Panc1 (cell line): ENCODE measurements around the gene COL4A2. TPM values are rescaled to one million over a fixed set of nuclear protein-coding genes. Genes with fewer than 3 reads are reported as not detected.

Source experiments
- ATAC-seq: fragments of 200-7000 bp; cut with Tn5 transposase; 2 replicates; pipeline ENCODE4 v1.9.1; 2020; ENCODE audit warnings: mild to moderate bottlenecking, moderate library complexity
- BruUV-seq: library from RNA; stranded (reverse); fragments of 400-500 nt; replicated peaks from 2 replicates; lab custom pipeline; 2021; lab: Mats Ljungman, UMichigan
- CTCF ChIA-PET: fragments of 300-600 bp; sonication (Branson Sonifier 250); formaldehyde crosslinking; loops from one replicate; lab custom pipeline; 2022; ENCODE audit warnings: antibody characterized with exemption; lab: Charles Lee
- POLR2A ChIA-PET: fragments of 300-600 bp; sonication (Branson Sonifier 250); formaldehyde crosslinking; loops from one replicate; lab custom pipeline; 2022; ENCODE audit warnings: antibody characterized with exemption; lab: Charles Lee
- DNase-seq: peaks from one replicate; pipeline ENCODE4 v3.0.0-alpha.2; 2010; ENCODE audit warnings: low read depth, low spot score
- H3K27ac ChIP-seq: 2 replicates; pipeline ENCODE4 v1.5.1; 2011; ENCODE audit warnings: mild to moderate bottlenecking, low read length, inconsistent platforms
- H3K27me3 ChIP-seq: fragments of 200-500 bp; sonication (Bioruptor generic); 2 replicates; pipeline ENCODE4 v1.6.0; 2014; ENCODE audit warnings: low read length, inconsistent platforms; ENCODE audit not compliant: control insufficient read depth, insufficient read depth
- H3K36me3 ChIP-seq: fragments of 200-500 bp; sonication (Bioruptor generic); 2 replicates; pipeline ENCODE4 v1.5.1; 2014; ENCODE audit warnings: inconsistent platforms, mild to moderate bottlenecking, low read length, moderate library complexity; ENCODE audit not compliant: control insufficient read depth, insufficient read depth
- H3K4me1 ChIP-seq: 2 replicates; pipeline ENCODE4 v1.5.1; 2011; ENCODE audit warnings: inconsistent platforms, mild to moderate bottlenecking, low read length, moderate library complexity; ENCODE audit not compliant: control insufficient read depth, insufficient read depth
- H3K4me3 ChIP-seq, 2 experiments: 2 replicates each; pipeline ENCODE4 v1.5.1; 2011 to 2012; ENCODE audit warnings: low read depth in 2 of 2, low read length in 2 of 2, mild to moderate bottlenecking in 2 of 2, inconsistent platforms in 1 of 2, moderate library complexity in 1 of 2
- H3K9me3 ChIP-seq: fragments of 200-500 bp; sonication (Bioruptor generic); 2 replicates; pipeline ENCODE4 v1.5.1; 2014; ENCODE audit warnings: low read depth, mild to moderate bottlenecking, inconsistent platforms, low read length, moderate library complexity; ENCODE audit not compliant: control insufficient read depth, insufficient read depth
- POLR2AphosphoS5 ChIP-seq: IDR thresholded peaks from 2 replicates; pipeline ENCODE4 v1.6.1; 2012; ENCODE audit warnings: mild to moderate bottlenecking, low read depth, low read length, moderate library complexity
- SIN3A ChIP-seq: IDR thresholded peaks from 2 replicates; pipeline ENCODE4 v1.6.1; 2012; ENCODE audit warnings: low read depth, mild to moderate bottlenecking, low read length, moderate library complexity, borderline replicate concordance; ENCODE audit not compliant: insufficient read depth
- TCF7L2 ChIP-seq: IDR thresholded peaks from 2 replicates; pipeline ENCODE4 v1.6.1; 2011; ENCODE audit warnings: mild to moderate bottlenecking, low read depth, low read length, inconsistent platforms
- in situ Hi-C: cut with HindIII; loops from 2 replicates; pipeline ENCODE4 v1.10.0; 2016; ENCODE audit warnings: low sequenced_read_pairs, low pct_unique_long_range_greater_than_20kb
- intact Hi-C: fragments of 100-400 bp; cut with micrococcal nuclease; formaldehyde crosslinking; loops from one replicate; pipeline ENCODE4 v1.10.0; 2022; ENCODE audit not compliant: unreplicated experiment
- total RNA-seq: library from RNA; stranded (reverse); gene quantifications from one replicate; pipeline ENCODE4 v1.2.1, GENCODE V29; 2021; ENCODE audit not compliant: unreplicated experiment
- TF ChIP-seq, protein P1 (sequence below), 2 experiments: IDR thresholded peaks; 2 replicates each; pipeline ENCODE4 v1.6.1; 2011 to 2012; ENCODE audit warnings: low read depth in 2 of 2, control low read depth in 1 of 2, low read length in 1 of 2, mild to moderate bottlenecking in 1 of 2, moderate library complexity in 1 of 2; ENCODE audit not compliant: insufficient read depth in 1 of 2
- TF ChIP-seq, protein P2 (sequence below): fragments of 450-650 bp; IDR thresholded peaks from 2 replicates; pipeline ENCODE4 v1.5.1; 2017; ENCODE audit warnings: mild to moderate bottlenecking

The COL4A2 gene
- total RNA-seq, 1 experiment from 2014 or later, result 3.0 TPM

DNA sequence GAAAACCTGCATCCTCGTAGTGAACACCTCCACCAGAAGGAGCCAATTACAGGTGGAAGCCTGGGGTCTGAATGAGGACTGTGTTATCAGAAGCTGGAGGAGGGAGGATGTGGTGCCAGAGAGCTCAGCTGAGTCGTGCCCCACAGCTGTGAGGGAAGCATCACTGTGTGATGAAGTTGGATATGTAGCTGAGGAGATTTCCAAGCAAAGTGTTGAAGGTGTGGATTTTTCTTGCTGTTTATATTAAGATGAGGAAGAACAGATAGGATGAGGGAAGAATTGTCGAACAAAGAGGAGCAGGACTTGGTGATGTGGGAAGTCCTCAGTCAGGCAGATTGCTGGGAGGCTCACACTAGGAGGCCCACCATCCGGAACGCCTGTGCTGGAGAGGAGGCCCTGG, 250.0 kb downstream of the COL4A2 start:
- in situ Hi-C loops, result no loop called here
- Histone ChIP-seq H3K9me3 (no peaks in the 10 kb centered on the region), H3K36me3 (no peaks in the 10 kb centered on the region; the same call in 1 of the 2 replicates), H3K27ac (no peak overlapping the region), H3K27me3 (no peaks in the 10 kb centered on the region), H3K4me1 (peaks cover 5% of the 10 kb centered on the region), H3K4me3 (no peak overlapping the region)
- DNase-seq (no peak), ATAC-seq (no peak)
- TF ChIP-seq SIN3A (no peak), POLR2AphosphoS5 (no peak), TCF7L2 (no peak)
- TF ChIP-seq, protein P1, sequence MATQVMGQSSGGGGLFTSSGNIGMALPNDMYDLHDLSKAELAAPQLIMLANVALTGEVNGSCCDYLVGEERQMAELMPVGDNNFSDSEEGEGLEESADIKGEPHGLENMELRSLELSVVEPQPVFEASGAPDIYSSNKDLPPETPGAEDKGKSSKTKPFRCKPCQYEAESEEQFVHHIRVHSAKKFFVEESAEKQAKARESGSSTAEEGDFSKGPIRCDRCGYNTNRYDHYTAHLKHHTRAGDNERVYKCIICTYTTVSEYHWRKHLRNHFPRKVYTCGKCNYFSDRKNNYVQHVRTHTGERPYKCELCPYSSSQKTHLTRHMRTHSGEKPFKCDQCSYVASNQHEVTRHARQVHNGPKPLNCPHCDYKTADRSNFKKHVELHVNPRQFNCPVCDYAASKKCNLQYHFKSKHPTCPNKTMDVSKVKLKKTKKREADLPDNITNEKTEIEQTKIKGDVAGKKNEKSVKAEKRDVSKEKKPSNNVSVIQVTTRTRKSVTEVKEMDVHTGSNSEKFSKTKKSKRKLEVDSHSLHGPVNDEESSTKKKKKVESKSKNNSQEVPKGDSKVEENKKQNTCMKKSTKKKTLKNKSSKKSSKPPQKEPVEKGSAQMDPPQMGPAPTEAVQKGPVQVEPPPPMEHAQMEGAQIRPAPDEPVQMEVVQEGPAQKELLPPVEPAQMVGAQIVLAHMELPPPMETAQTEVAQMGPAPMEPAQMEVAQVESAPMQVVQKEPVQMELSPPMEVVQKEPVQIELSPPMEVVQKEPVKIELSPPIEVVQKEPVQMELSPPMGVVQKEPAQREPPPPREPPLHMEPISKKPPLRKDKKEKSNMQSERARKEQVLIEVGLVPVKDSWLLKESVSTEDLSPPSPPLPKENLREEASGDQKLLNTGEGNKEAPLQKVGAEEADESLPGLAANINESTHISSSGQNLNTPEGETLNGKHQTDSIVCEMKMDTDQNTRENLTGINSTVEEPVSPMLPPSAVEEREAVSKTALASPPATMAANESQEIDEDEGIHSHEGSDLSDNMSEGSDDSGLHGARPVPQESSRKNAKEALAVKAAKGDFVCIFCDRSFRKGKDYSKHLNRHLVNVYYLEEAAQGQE (IDR thresholded peaks at IDR 0.05; ENCODE audit: insufficient read depth in 1 of 2, low read depth in 2 of 2, low read length in 1 of 2), result no peak
- TF ChIP-seq, protein P2, sequence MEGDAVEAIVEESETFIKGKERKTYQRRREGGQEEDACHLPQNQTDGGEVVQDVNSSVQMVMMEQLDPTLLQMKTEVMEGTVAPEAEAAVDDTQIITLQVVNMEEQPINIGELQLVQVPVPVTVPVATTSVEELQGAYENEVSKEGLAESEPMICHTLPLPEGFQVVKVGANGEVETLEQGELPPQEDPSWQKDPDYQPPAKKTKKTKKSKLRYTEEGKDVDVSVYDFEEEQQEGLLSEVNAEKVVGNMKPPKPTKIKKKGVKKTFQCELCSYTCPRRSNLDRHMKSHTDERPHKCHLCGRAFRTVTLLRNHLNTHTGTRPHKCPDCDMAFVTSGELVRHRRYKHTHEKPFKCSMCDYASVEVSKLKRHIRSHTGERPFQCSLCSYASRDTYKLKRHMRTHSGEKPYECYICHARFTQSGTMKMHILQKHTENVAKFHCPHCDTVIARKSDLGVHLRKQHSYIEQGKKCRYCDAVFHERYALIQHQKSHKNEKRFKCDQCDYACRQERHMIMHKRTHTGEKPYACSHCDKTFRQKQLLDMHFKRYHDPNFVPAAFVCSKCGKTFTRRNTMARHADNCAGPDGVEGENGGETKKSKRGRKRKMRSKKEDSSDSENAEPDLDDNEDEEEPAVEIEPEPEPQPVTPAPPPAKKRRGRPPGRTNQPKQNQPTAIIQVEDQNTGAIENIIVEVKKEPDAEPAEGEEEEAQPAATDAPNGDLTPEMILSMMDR, result no peak
- intact Hi-C loops, result loop anchor here (5.0 kb wide), 1 partner anchor 100 kb away; no protein-coding TSS in a partner anchor
- BruUV-seq, result no TSS peak
- POLR2A ChIA-PET, result interaction anchor here (0.6 kb wide), 1 partner anchor 266 kb away, joined by 16 read pairs; no protein-coding TSS in a partner anchor
- CTCF ChIA-PET, result no interaction called here

DNA sequence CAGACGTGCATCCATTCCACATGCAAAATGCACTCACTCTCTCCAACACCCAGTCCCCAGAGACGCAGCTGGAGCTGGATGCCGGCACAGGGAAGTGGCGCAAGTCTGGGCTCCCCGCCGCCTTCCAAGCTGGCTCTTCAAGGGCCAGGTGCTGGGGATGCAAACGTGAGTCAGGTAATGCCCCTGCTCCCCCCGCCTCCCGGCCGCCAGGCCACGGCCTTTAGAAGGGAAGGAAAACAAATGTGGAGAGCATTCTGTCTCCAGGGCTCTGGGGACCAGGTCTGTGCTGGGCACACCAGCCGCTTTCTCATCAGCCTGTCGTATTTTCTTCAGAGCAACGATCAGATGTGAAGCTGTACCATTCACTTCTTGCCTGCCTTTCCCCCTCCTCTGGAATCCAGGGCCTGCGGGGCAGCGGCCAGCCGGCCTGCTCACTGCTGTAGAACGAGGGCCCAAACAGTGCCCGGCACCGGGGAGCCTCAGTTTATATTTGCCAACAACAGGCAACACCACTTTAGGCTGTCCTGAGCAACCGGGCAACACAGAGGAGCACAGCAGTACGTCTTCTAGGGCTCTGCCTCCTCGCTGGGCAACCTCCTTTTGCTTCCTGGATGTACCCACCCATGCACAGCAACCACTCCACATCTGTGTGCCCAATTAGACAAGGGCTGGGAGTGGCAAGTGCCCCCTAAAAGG, 250.7 kb downstream of the COL4A2 start:
- in situ Hi-C loops, result no loop called here
- no peak overlapping the region for H3K4me3 ChIP-seq
- ATAC-seq (no peak), DNase-seq (no peak)
- intact Hi-C loops, result loop anchor here (5.0 kb wide), 1 partner anchor 100 kb away; no protein-coding TSS in a partner anchor
- no peak for TF ChIP-seq TCF7L2
- TF ChIP-seq POLR2AphosphoS5, result no peak
- TF ChIP-seq, protein P1 (IDR thresholded peaks at IDR 0.05; ENCODE audit: insufficient read depth in 1 of 2, low read depth in 2 of 2, low read length in 1 of 2), result no peak
- TF ChIP-seq, protein P2, result no peak
- TF ChIP-seq SIN3A, result no peak
- peaks cover 5% of the 10 kb centered on the region for H3K4me1 ChIP-seq
- CTCF ChIA-PET, result no interaction called here
- H3K36me3 ChIP-seq, result no peaks in the 10 kb centered on the region; the same call in 1 of the 2 replicates
- no peaks in the 10 kb centered on the region for H3K9me3 ChIP-seq
- POLR2A ChIA-PET, result interaction anchor here (0.7 kb wide), 1 partner anchor 637 kb away, joined by 13 read pairs; no protein-coding TSS in a partner anchor
- H3K27me3 ChIP-seq, result no peaks in the 10 kb centered on the region
- no TSS peak for BruUV-seq
- H3K27ac ChIP-seq, result no peak overlapping the region
